Measurements from ENCODE around the gene SERPINA3. TPM values are rescaled to one million over a fixed set of nuclear protein-coding genes. Genes with fewer than 3 reads are reported as not detected.

Gene SERPINA3
- total and polyA plus RNA-seq, 2 experiments from 2014 or later = 0.75 to 1.1 TPM

- Histone ChIP-seq H3K36me3 (ENCODE audit: low read depth) (no peaks in the 10 kb centered on the region), H3K27me3 (replicated peaks; ENCODE audit: insufficient read depth) (peaks cover 14% of the 10 kb centered on the region), H3K27ac (no peak overlapping the region), H2AFZ (no peak overlapping the region), H3F3A (ENCODE audit: insufficient read depth) (no peaks in the 10 kb centered on the region), H3K9me2 (ENCODE audit: insufficient read depth) (no peaks in the 10 kb centered on the region), H3K4me3 (no peak overlapping the region), H3K79me2 (ENCODE audit: insufficient read depth) (no peaks in the 10 kb centered on the region), H3K4me2 (ENCODE audit: unreplicated experiment) (no peak overlapping the region), H3K4me1 (ENCODE audit: insufficient read depth) (no peaks in the 10 kb centered on the region), H3K9ac (no peak overlapping the region), H3K9me3 (ENCODE audit: low read depth) (no peaks in the 10 kb centered on the region), H4K20me1 (ENCODE audit: insufficient read depth) (no peaks in the 10 kb centered on the region)
- no peak for DNase-seq
- TF ChIP-seq EZH2phosphoT487 (IDR thresholded peaks at IDR 0.05; ENCODE audit: insufficient read depth, low read depth) (no peak), EZH2 (IDR thresholded peaks at IDR 0.05; ENCODE audit: insufficient read depth, poor library complexity, severe bottlenecking) (no peak)
- in situ Hi-C loops (cut with MboI) = no loop called here
- 11 to 20% methylated on average over 7 of the region's 7 CpGs for WGBS, 2 experiments (ENCODE audit: low coverage in 1 of 2, low lambda C conversion rate in 2 of 2, missing lambda C conversion rate in 2 of 2)
These were observed 29.9 kb upstream of the SERPINA3 start for GRCh38 chr14:94582199-94582750.

GRCh38 chr14:94582851-94583250 lies 29.3 kb upstream of the SERPINA3 start:
- Histone ChIP-seq H3K4me3 (no peak overlapping the region), H3K36me3 (ENCODE audit: low read depth) (no peaks in the 10 kb centered on the region), H3K9me3 (ENCODE audit: low read depth) (no peaks in the 10 kb centered on the region), H3K4me2 (ENCODE audit: unreplicated experiment) (no peak overlapping the region), H3K9me2 (ENCODE audit: insufficient read depth) (no peaks in the 10 kb centered on the region), H3K27ac (no peak overlapping the region), H2AFZ (no peak overlapping the region), H3K9ac (no peak overlapping the region), H3F3A (ENCODE audit: insufficient read depth) (no peaks in the 10 kb centered on the region), H3K79me2 (ENCODE audit: insufficient read depth) (no peaks in the 10 kb centered on the region), H3K4me1 (ENCODE audit: insufficient read depth) (no peaks in the 10 kb centered on the region), H4K20me1 (ENCODE audit: insufficient read depth) (no peaks in the 10 kb centered on the region), H3K27me3 (replicated peaks; ENCODE audit: insufficient read depth) (peaks cover 14% of the 10 kb centered on the region)
- in situ Hi-C loops (cut with MboI) = no loop called here
- 69 to 76% methylated on average over 3 of the region's 3 CpGs for WGBS, 2 experiments (ENCODE audit: low coverage in 1 of 2, low lambda C conversion rate in 2 of 2, missing lambda C conversion rate in 2 of 2)
- TF ChIP-seq EZH2 (IDR thresholded peaks at IDR 0.05; ENCODE audit: insufficient read depth, poor library complexity, severe bottlenecking) (no peak), EZH2phosphoT487 (IDR thresholded peaks at IDR 0.05; ENCODE audit: insufficient read depth, low read depth) (no peak)
- DNase-seq = no peak

- 69 to 75% methylated on average over 4 of the region's 4 CpGs for WGBS, 2 experiments (ENCODE audit: low coverage in 1 of 2, low lambda C conversion rate in 2 of 2, missing lambda C conversion rate in 2 of 2)
- no peaks in the 10 kb centered on the region for H3K4me1 ChIP-seq (ENCODE audit: insufficient read depth)
These were observed 28.6 kb upstream of the SERPINA3 start for GRCh38 chr14:94583557-94583956.

GRCh38 chr14:94584591-94585280 lies 27.5 kb upstream of the SERPINA3 start:
- TF ChIP-seq EZH2phosphoT487 (IDR thresholded peaks at IDR 0.05; ENCODE audit: insufficient read depth, low read depth) = no peak
- no peak for TF ChIP-seq EZH2 (IDR thresholded peaks at IDR 0.05; ENCODE audit: insufficient read depth, poor library complexity, severe bottlenecking)
- 31 to 37% methylated on average over 5 of the region's 5 CpGs for WGBS, 2 experiments (ENCODE audit: low coverage in 1 of 2, low lambda C conversion rate in 2 of 2, missing lambda C conversion rate in 2 of 2)
- no peak for DNase-seq
- Histone ChIP-seq H2AFZ (no peak overlapping the region), H3K9me2 (ENCODE audit: insufficient read depth) (no peaks in the 10 kb centered on the region), H3K27me3 (replicated peaks; ENCODE audit: insufficient read depth) (peaks cover 20% of the 10 kb centered on the region), H3K27ac (no peak overlapping the region), H3K79me2 (ENCODE audit: insufficient read depth) (no peaks in the 10 kb centered on the region), H3K4me2 (ENCODE audit: unreplicated experiment) (no peak overlapping the region), H3K4me3 (no peak overlapping the region), H3K9me3 (ENCODE audit: low read depth) (no peaks in the 10 kb centered on the region), H3F3A (ENCODE audit: insufficient read depth) (no peaks in the 10 kb centered on the region), H3K4me1 (ENCODE audit: insufficient read depth) (no peaks in the 10 kb centered on the region), H3K36me3 (ENCODE audit: low read depth) (no peaks in the 10 kb centered on the region), H3K9ac (no peak overlapping the region), H4K20me1 (ENCODE audit: insufficient read depth) (no peaks in the 10 kb centered on the region)
- in situ Hi-C loops (cut with MboI) = no loop called here

More at GRCh38 chr14:94583557-94583956, 28.6 kb upstream of the SERPINA3 start:
- H3K9me2 ChIP-seq (ENCODE audit: insufficient read depth) = no peaks in the 10 kb centered on the region
- H3K79me2 ChIP-seq (ENCODE audit: insufficient read depth) = no peaks in the 10 kb centered on the region
- no peak overlapping the region for H3K9ac ChIP-seq
- no peak overlapping the region for H3K27ac ChIP-seq
- H3K27me3 ChIP-seq (replicated peaks; ENCODE audit: insufficient read depth) = peaks cover 14% of the 10 kb centered on the region
- H3K4me3 ChIP-seq = no peak overlapping the region
- TF ChIP-seq EZH2 (IDR thresholded peaks at IDR 0.05; ENCODE audit: insufficient read depth, poor library complexity, severe bottlenecking) = no peak
- TF ChIP-seq EZH2phosphoT487 (IDR thresholded peaks at IDR 0.05; ENCODE audit: insufficient read depth, low read depth) = no peak
- in situ Hi-C loops (cut with MboI) = no loop called here
- H3K4me2 ChIP-seq (ENCODE audit: unreplicated experiment) = no peak overlapping the region
- no peaks in the 10 kb centered on the region for H4K20me1 ChIP-seq (ENCODE audit: insufficient read depth)
- H3F3A ChIP-seq (ENCODE audit: insufficient read depth) = no peaks in the 10 kb centered on the region
- H3K36me3 ChIP-seq (ENCODE audit: low read depth) = no peaks in the 10 kb centered on the region
- H2AFZ ChIP-seq = no peak overlapping the region
- H3K9me3 ChIP-seq (ENCODE audit: low read depth) = no peaks in the 10 kb centered on the region
- no peak for DNase-seq
